ENCODE measurements around the gene CSHL1. TPM values are rescaled to one million over a fixed set of nuclear protein-coding genes. Genes with fewer than 3 reads are reported as not detected.
"Not testable (repeated sequence)": the region's sequence is repeated elsewhere in the genome, so short reads cannot be mapped to it uniquely, and the experiment has no call there.

The CSHL1 gene
- total and polyA plus RNA-seq, 2 experiments from 2014 or later = 0.44 TPM; not detected in 1

DNA sequence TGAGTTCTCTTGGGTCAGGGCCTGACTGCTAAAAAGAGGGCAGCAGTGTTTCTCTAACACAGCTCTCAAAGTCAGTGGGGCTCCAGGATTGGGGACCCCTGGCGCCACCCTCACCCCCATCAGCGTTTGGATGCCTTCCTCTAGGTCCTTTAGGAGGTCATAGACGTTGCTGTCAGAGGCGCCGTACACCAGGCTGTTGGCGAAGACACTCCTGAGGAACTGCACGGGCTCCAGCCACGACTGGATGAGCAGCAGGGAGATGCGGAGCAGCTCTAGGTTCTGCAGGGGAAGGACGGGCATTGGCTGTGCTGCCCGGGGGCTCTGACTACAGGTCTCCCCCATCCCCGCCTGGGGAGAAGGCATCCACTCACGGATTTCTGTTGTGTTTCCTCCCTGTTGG lies 6.6 kb upstream of the CSHL1 start (continued):
- TF ChIP-seq, protein P1, sequence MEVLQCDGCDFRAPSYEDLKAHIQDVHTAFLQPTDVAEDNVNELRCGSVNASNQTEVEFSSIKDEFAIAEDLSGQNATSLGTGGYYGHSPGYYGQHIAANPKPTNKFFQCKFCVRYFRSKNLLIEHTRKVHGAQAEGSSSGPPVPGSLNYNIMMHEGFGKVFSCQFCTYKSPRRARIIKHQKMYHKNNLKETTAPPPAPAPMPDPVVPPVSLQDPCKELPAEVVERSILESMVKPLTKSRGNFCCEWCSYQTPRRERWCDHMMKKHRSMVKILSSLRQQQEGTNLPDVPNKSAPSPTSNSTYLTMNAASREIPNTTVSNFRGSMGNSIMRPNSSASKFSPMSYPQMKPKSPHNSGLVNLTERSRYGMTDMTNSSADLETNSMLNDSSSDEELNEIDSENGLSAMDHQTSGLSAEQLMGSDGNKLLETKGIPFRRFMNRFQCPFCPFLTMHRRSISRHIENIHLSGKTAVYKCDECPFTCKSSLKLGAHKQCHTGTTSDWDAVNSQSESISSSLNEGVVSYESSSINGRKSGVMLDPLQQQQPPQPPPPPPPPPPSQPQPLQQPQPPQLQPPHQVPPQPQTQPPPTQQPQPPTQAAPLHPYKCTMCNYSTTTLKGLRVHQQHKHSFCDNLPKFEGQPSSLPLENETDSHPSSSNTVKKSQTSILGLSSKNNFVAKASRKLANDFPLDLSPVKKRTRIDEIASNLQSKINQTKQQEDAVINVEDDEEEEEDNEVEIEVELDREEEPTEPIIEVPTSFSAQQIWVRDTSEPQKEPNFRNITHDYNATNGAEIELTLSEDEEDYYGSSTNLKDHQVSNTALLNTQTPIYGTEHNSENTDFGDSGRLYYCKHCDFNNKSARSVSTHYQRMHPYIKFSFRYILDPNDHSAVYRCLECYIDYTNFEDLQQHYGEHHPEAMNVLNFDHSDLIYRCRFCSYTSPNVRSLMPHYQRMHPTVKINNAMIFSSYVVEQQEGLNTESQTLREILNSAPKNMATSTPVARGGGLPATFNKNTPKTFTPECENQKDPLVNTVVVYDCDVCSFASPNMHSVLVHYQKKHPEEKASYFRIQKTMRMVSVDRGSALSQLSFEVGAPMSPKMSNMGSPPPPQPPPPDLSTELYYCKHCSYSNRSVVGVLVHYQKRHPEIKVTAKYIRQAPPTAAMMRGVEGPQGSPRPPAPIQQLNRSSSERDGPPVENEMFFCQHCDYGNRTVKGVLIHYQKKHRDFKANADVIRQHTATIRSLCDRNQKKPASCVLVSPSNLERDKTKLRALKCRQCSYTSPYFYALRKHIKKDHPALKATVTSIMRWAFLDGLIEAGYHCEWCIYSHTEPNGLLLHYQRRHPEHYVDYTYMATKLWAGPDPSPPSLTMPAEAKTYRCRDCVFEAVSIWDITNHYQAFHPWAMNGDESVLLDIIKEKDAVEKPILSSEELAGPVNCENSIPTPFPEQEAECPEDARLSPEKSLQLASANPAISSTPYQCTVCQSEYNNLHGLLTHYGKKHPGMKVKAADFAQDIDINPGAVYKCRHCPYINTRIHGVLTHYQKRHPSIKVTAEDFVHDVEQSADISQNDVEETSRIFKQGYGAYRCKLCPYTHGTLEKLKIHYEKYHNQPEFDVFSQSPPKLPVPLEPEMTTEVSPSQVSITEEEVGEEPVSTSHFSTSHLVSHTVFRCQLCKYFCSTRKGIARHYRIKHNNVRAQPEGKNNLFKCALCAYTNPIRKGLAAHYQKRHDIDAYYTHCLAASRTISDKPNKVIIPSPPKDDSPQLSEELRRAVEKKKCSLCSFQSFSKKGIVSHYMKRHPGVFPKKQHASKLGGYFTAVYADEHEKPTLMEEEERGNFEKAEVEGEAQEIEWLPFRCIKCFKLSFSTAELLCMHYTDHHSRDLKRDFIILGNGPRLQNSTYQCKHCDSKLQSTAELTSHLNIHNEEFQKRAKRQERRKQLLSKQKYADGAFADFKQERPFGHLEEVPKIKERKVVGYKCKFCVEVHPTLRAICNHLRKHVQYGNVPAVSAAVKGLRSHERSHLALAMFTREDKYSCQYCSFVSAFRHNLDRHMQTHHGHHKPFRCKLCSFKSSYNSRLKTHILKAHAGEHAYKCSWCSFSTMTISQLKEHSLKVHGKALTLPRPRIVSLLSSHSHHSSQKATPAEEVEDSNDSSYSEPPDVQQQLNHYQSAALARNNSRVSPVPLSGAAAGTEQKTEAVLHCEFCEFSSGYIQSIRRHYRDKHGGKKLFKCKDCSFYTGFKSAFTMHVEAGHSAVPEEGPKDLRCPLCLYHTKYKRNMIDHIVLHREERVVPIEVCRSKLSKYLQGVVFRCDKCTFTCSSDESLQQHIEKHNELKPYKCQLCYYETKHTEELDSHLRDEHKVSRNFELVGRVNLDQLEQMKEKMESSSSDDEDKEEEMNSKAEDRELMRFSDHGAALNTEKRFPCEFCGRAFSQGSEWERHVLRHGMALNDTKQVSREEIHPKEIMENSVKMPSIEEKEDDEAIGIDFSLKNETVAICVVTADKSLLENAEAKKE (CRISPR knock-in tag; IDR thresholded peaks at IDR 0.05) = no peak

- H3F3A ChIP-seq (replicated peaks; ENCODE audit: low read depth); H3K9me3 Mint-ChIP-seq; H2AFZ ChIP-seq; H3K36me3 ChIP-seq (ENCODE audit: insufficient read depth); H3K27ac ChIP-seq (ENCODE audit: low read depth); H3K4me2 ChIP-seq; H3K27ac Mint-ChIP-seq; ATAC-seq; H3K4me3 Mint-ChIP-seq; H3K79me2 ChIP-seq (replicated peaks; ENCODE audit: insufficient read depth); H3K36me3 Mint-ChIP-seq (ENCODE audit: low read depth); H3K27me3 ChIP-seq (ENCODE audit: insufficient read depth); H4K20me1 ChIP-seq (replicated peaks; ENCODE audit: insufficient read depth); H3K9me2 ChIP-seq (ENCODE audit: insufficient read depth); H3K4me3 ChIP-seq; DNase-seq (ENCODE audit: low spot score); H3K4me1 ChIP-seq (ENCODE audit: insufficient read depth): not testable (repeated sequence)
- H3K27me3 Mint-ChIP-seq (ENCODE audit: insufficient read depth, low read depth, poor library complexity) = peaks cover 24% of the 10 kb centered on the region
- peaks cover 22% of the 10 kb centered on the region for H3K4me1 Mint-ChIP-seq
These were observed 6.1 kb upstream of the CSHL1 start for GRCh38 chr17:63917206-63917605.

- no peaks in the 10 kb centered on the region for H3F3A ChIP-seq (replicated peaks; ENCODE audit: low read depth)
- ATAC-seq = no peak
- no peaks in the 10 kb centered on the region for H3K27me3 ChIP-seq (ENCODE audit: insufficient read depth)
- H4K20me1 ChIP-seq (replicated peaks; ENCODE audit: insufficient read depth) = no peaks in the 10 kb centered on the region
- H3K9me2 ChIP-seq (ENCODE audit: insufficient read depth) = no peaks in the 10 kb centered on the region
- H3K79me2 ChIP-seq (replicated peaks; ENCODE audit: insufficient read depth) = no peaks in the 10 kb centered on the region
- H2AFZ ChIP-seq = no peak overlapping the region
- no peak overlapping the region for H3K4me3 Mint-ChIP-seq
- no peak overlapping the region for H3K27ac Mint-ChIP-seq
- peaks cover 25% of the 10 kb centered on the region for H3K4me1 Mint-ChIP-seq
- H3K27ac ChIP-seq (ENCODE audit: low read depth) = no peak overlapping the region
- no peaks in the 10 kb centered on the region for H3K36me3 ChIP-seq (ENCODE audit: insufficient read depth)
- 0 out of 2 replicates have a peak, but pooled peaks cover 4% of the 10 kb centered on the region for H3K4me1 ChIP-seq (ENCODE audit: insufficient read depth)
- H3K36me3 Mint-ChIP-seq (ENCODE audit: low read depth) = no peaks in the 10 kb centered on the region
- peaks cover 25% of the 10 kb centered on the region for H3K27me3 Mint-ChIP-seq (ENCODE audit: insufficient read depth, low read depth, poor library complexity)
- no peaks in the 10 kb centered on the region for H3K9me3 Mint-ChIP-seq
- no peak overlapping the region for H3K4me3 ChIP-seq
- DNase-seq (ENCODE audit: low spot score) = no peak
- no peak overlapping the region for H3K4me2 ChIP-seq
- TF ChIP-seq EZH2 (IDR thresholded peaks at IDR 0.05; ENCODE audit: low read depth, unreplicated experiment) (no peak), ETS1 (IDR thresholded peaks at IDR 0.05) (no peak), CTCF (conservative IDR thresholded peaks at IDR 0.05; ENCODE audit: low read depth in 2 of 2) (no peak)
These were observed 5.6 kb upstream of the CSHL1 start for GRCh38 chr17:63916566-63917185.
